Stomach (tissue), 4 donors: ENCODE data around the gene MOB4.

Source experiments
- CTCF ChIP-seq, 7 experiments: fragments of 450-650 bp in 4 of 7; fragments of 200-600 bp in 3 of 7; sonication (generic) in 3 of 7; IDR thresholded peaks; one replicate each; pipeline ENCODE4 v1.5.1; 2016 to 2019; ENCODE audit warnings: antibody characterized with exemption in 7 of 7, control low read depth in 2 of 7, mild to moderate bottlenecking in 1 of 7
- EP300 ChIP-seq: sonication (generic); formaldehyde crosslinking; IDR thresholded peaks from one replicate; pipeline ENCODE4 v1.6.1; 2017; ENCODE audit warnings: antibody characterized with exemption
- POLR2A ChIP-seq, 4 donors: fragments of 450-650 bp; IDR thresholded peaks; one replicate each; pipeline ENCODE4 v1.6.1; 2016; ENCODE audit warnings: antibody characterized with exemption in 4 of 4, control low read depth in 2 of 4, mild to moderate bottlenecking in 1 of 4, moderate library complexity in 1 of 4
- POLR2AphosphoS5 ChIP-seq, 3 donors: sonication (generic); formaldehyde crosslinking; IDR thresholded peaks; one replicate each; pipeline ENCODE4 v1.6.1; 2016; ENCODE audit warnings: antibody characterized with exemption in 3 of 3

- TF ChIP-seq CTCF (IDR thresholded peaks at IDR 0.05) (no peak), POLR2AphosphoS5 (IDR thresholded peaks at IDR 0.05) (no peak), POLR2A (IDR thresholded peaks at IDR 0.05) (no peak), EP300 (no peak)
Measured at GRCh38 chr2:197500503-197501131, 15.2 kb upstream of the MOB4 start.
